H1 (cell line): ENCODE data around the gene TDRD5. TPM values are rescaled to one million over a fixed set of nuclear protein-coding genes. Genes with fewer than 3 reads are reported as not detected.

Source experiments
- polyA plus RNA-seq, 7 experiments: library from polyadenylated mRNA; depleted of rRNA in 3 of 7; stranded (reverse) in 5 of 7; unstranded in 2 of 7; fragments of >200 nt in 5 of 7; fragments of 200-250 nt in 2 of 7; gene quantifications; 1 replicate in 5 of 7; 2 replicates in 1 of 7; 4 replicates in 1 of 7; pipeline versions ENCODE4 v1.2.1 to v1.2.3, GENCODE V29; 2011 to 2013; ENCODE audit warnings: missing spikeins in 2 of 7, mixed read lengths in 2 of 7
- small RNA-seq: library from polyadenylated mRNA; stranded (forward); fragments of <200 nt; extraction: miRNeasy Mini kit (QIAGEN cat#:217004); gene quantifications from one replicate; pipeline ENCODE3, GENCODE V24; 2013; ENCODE audit not compliant: insufficient read depth
- total RNA-seq: library from RNA; stranded (reverse); fragmentation: NEBNext Ultra II Directional; extraction: Animal tissue kit (Norgen Biotek cat#: 25700); gene quantifications from 2 replicates; pipeline ENCODE4 v1.2.1, GENCODE V29; 2021

The TDRD5 gene
- total and polyA plus RNA-seq, 2 of the 8 experiments (the other 6 are each of a cell fraction or from before 2014, with no cell fraction given), result 0.53 to 1.4 TPM

Small RNA genes within 50 kb of the gene (small RNA-seq; reads per million reads assigned to genes)
- not detected for gene RNU5F-2P

Other genes starting within 250 kb of the TDRD5 start
- gene AXDND1, start 225.9 kb upstream of the TDRD5 start, total RNA-seq, result 0.38 and 0.61 TPM in 2 replicates
- not detected in 2 replicates for gene AXDND1, start 225.9 kb upstream of the TDRD5 start, polyA plus RNA-seq (2011; rRNA removed)
- gene NPHS2, start 15.9 kb upstream of the TDRD5 start, total RNA-seq, result not detected in 2 replicates
- not detected in 2 replicates for gene NPHS2, start 15.9 kb upstream of the TDRD5 start, polyA plus RNA-seq (2011; rRNA removed)
- gene FAM163A, start 151.5 kb downstream of the TDRD5 start, total RNA-seq, result 0.13 TPM in 2 replicates
- gene FAM163A, start 151.5 kb downstream of the TDRD5 start, polyA plus RNA-seq (2011; rRNA removed), result 0.18 and 0.28 TPM in 2 replicates